ENCODE measurements around the gene SF3A1.
A peak's percentile ranks its signal among the peaks of the same experiment; 100 is the strongest.

Gene SF3A1

GRCh38 chr22:30308093-30308492 lies 48.6 kb downstream of the SF3A1 start:
- TF ChIP-seq POU2F2 (IDR thresholded peaks at IDR 0.05; ENCODE audit: low read depth, low read length) (no peak), POLR2A (IDR thresholded peaks at IDR 0.05; ENCODE audit: low read depth, low read length) (no peak), POLR2AphosphoS5 (IDR thresholded peaks at IDR 0.05; ENCODE audit: low read depth, low read length) (no peak), PAX5 (IDR thresholded peaks at IDR 0.05; ENCODE audit: insufficient read depth, low read length, severe bottlenecking) (no peak), SPI1 (IDR thresholded peaks at IDR 0.05; ENCODE audit: low read depth, low read length) (no peak), TAF1 (IDR thresholded peaks at IDR 0.05; ENCODE audit: low read depth, low read length) (no peak)
- DNase-seq (ENCODE audit: insufficient read length, low spot score) (no peak), FAIRE-seq (peak; percentile 52)

GRCh38 chr22:30307041-30307574 lies 49.6 kb downstream of the SF3A1 start:
- TF ChIP-seq PAX5 (IDR thresholded peaks at IDR 0.05; ENCODE audit: insufficient read depth, low read length, severe bottlenecking) (no peak), POU2F2 (IDR thresholded peaks at IDR 0.05; ENCODE audit: low read depth, low read length) (no peak), POLR2A (IDR thresholded peaks at IDR 0.05; ENCODE audit: low read depth, low read length) (no peak), SPI1 (IDR thresholded peaks at IDR 0.05; ENCODE audit: low read depth, low read length) (no peak), TAF1 (IDR thresholded peaks at IDR 0.05; ENCODE audit: low read depth, low read length) (no peak), POLR2AphosphoS5 (IDR thresholded peaks at IDR 0.05; ENCODE audit: low read depth, low read length) (no peak)
- peak; percentile 78 for FAIRE-seq
- no peak for DNase-seq (ENCODE audit: insufficient read length, low spot score)

- TF ChIP-seq POLR2A (IDR thresholded peaks at IDR 0.05; ENCODE audit: low read depth, low read length) (no peak), POLR2AphosphoS5 (IDR thresholded peaks at IDR 0.05; ENCODE audit: low read depth, low read length) (no peak), POU2F2 (IDR thresholded peaks at IDR 0.05; ENCODE audit: low read depth, low read length) (no peak)
- DNase-seq (ENCODE audit: insufficient read length, low spot score) (no peak), FAIRE-seq (no peak)
Observed at GRCh38 chr22:30306627-30307011, 50.1 kb downstream of the SF3A1 start.

- DNase-seq (ENCODE audit: insufficient read length, low spot score) (no peak), FAIRE-seq (peak; percentile 28)
- TF ChIP-seq POU2F2 (IDR thresholded peaks at IDR 0.05; ENCODE audit: low read depth, low read length) (no peak), SPI1 (IDR thresholded peaks at IDR 0.05; ENCODE audit: low read depth, low read length) (no peak), POLR2A (IDR thresholded peaks at IDR 0.05; ENCODE audit: low read depth, low read length) (no peak; the same call in 1 of the 2 replicates), PAX5 (IDR thresholded peaks at IDR 0.05; ENCODE audit: insufficient read depth, low read length, severe bottlenecking) (no peak), TAF1 (IDR thresholded peaks at IDR 0.05; ENCODE audit: low read depth, low read length) (no peak), POLR2AphosphoS5 (IDR thresholded peaks at IDR 0.05; ENCODE audit: low read depth, low read length) (no peak)
Observed at GRCh38 chr22:30305906-30306626, 50.6 kb downstream of the SF3A1 start.

- FAIRE-seq (peak; percentile 91), DNase-seq (ENCODE audit: insufficient read length, low spot score) (peak; percentile 60)
- peak; percentile 60; the same call in 1 of the 2 replicates for TF ChIP-seq POLR2A (IDR thresholded peaks at IDR 0.05; ENCODE audit: low read depth, low read length)
- no peak for TF ChIP-seq PAX5 (IDR thresholded peaks at IDR 0.05; ENCODE audit: insufficient read depth, low read length, severe bottlenecking)
- peak; percentile 28; the same call in 1 of the 2 replicates for TF ChIP-seq SPI1 (IDR thresholded peaks at IDR 0.05; ENCODE audit: low read depth, low read length)
- TF ChIP-seq POU2F2 (IDR thresholded peaks at IDR 0.05; ENCODE audit: low read depth, low read length): no peak
- TF ChIP-seq POLR2AphosphoS5 (IDR thresholded peaks at IDR 0.05; ENCODE audit: low read depth, low read length): no peak; the same call in 1 of the 2 replicates
- no peak; the same call in 1 of the 2 replicates for TF ChIP-seq TAF1 (IDR thresholded peaks at IDR 0.05; ENCODE audit: low read depth, low read length)
Observed at GRCh38 chr22:30305519-30305905, 51.2 kb downstream of the SF3A1 start.

GRCh38 chr22:30304495-30305244 lies 52.0 kb downstream of the SF3A1 start:
- TF ChIP-seq TAF1 (IDR thresholded peaks at IDR 0.05; ENCODE audit: low read depth, low read length): no peak
- no peak for TF ChIP-seq POU2F2 (IDR thresholded peaks at IDR 0.05; ENCODE audit: low read depth, low read length)
- TF ChIP-seq POLR2AphosphoS5 (IDR thresholded peaks at IDR 0.05; ENCODE audit: low read depth, low read length): no peak
- TF ChIP-seq PAX5 (IDR thresholded peaks at IDR 0.05; ENCODE audit: insufficient read depth, low read length, severe bottlenecking): no peak
- no peak for TF ChIP-seq POLR2A (IDR thresholded peaks at IDR 0.05; ENCODE audit: low read depth, low read length)
- TF ChIP-seq SPI1 (IDR thresholded peaks at IDR 0.05; ENCODE audit: low read depth, low read length): no peak
- FAIRE-seq (no peak), DNase-seq (ENCODE audit: insufficient read length, low spot score) (no peak)

GRCh38 chr22:30302810-30303138 lies 53.9 kb downstream of the SF3A1 start:
- FAIRE-seq: peak; percentile 77

GRCh38 chr22:30301995-30302809 lies 54.5 kb downstream of the SF3A1 start:
- FAIRE-seq: peak; percentile 54

More at GRCh38 chr22:30302810-30303138, 53.9 kb downstream of the SF3A1 start:
- TF ChIP-seq POLR2A (IDR thresholded peaks at IDR 0.05; ENCODE audit: low read depth, low read length) (no peak), TAF1 (IDR thresholded peaks at IDR 0.05; ENCODE audit: low read depth, low read length) (no peak), PAX5 (IDR thresholded peaks at IDR 0.05; ENCODE audit: insufficient read depth, low read length, severe bottlenecking) (no peak), SPI1 (IDR thresholded peaks at IDR 0.05; ENCODE audit: low read depth, low read length) (no peak), POU2F2 (IDR thresholded peaks at IDR 0.05; ENCODE audit: low read depth, low read length) (no peak), POLR2AphosphoS5 (IDR thresholded peaks at IDR 0.05; ENCODE audit: low read depth, low read length) (no peak)
- no peak for DNase-seq (ENCODE audit: insufficient read length, low spot score)

GRCh38 chr22:30299322-30299721 lies 57.4 kb downstream of the SF3A1 start:
- TF ChIP-seq SPI1 (IDR thresholded peaks at IDR 0.05; ENCODE audit: low read depth, low read length) (no peak), POLR2AphosphoS5 (IDR thresholded peaks at IDR 0.05; ENCODE audit: low read depth, low read length) (no peak), POU2F2 (IDR thresholded peaks at IDR 0.05; ENCODE audit: low read depth, low read length) (no peak), POLR2A (IDR thresholded peaks at IDR 0.05; ENCODE audit: low read depth, low read length) (no peak), PAX5 (IDR thresholded peaks at IDR 0.05; ENCODE audit: insufficient read depth, low read length, severe bottlenecking) (no peak), TAF1 (IDR thresholded peaks at IDR 0.05; ENCODE audit: low read depth, low read length) (no peak)
- FAIRE-seq: no peak
- DNase-seq (ENCODE audit: insufficient read length, low spot score): no peak

More at GRCh38 chr22:30301995-30302809, 54.5 kb downstream of the SF3A1 start:
- TF ChIP-seq TAF1 (IDR thresholded peaks at IDR 0.05; ENCODE audit: low read depth, low read length): no peak
- TF ChIP-seq SPI1 (IDR thresholded peaks at IDR 0.05; ENCODE audit: low read depth, low read length): peak; percentile 87
- DNase-seq (ENCODE audit: insufficient read length, low spot score): no peak
